BJ (cell line): ENCODE data around the gene ZPR1. TPM values are rescaled to one million over a fixed set of nuclear protein-coding genes. Genes with fewer than 3 reads are reported as not detected.

Experiments
- CTCF ChIA-PET: fragments of 350-600 bp; formaldehyde crosslinking; extraction: SDS; loops from one replicate; lab custom pipeline; 2021; ENCODE audit warnings: antibody characterized with exemption, inconsistent platforms; lab: Yijun Ruan, JAX
- POLR2A ChIA-PET: fragments of 300-600 bp; sonication (Branson Sonifier 250); formaldehyde crosslinking; extraction: SDS; loops from one replicate; lab custom pipeline; 2021; ENCODE audit warnings: antibody characterized with exemption; lab: Charles Lee
- DNase-seq: peaks from one replicate; pipeline ENCODE4 v3.0.0-alpha.2; 2011; ENCODE audit warnings: low read depth
- H3K27me3 ChIP-seq: 2 replicates; pipeline ENCODE4 v1.6.0; 2011; ENCODE audit warnings: low read length; ENCODE audit not compliant: control insufficient read depth, insufficient read depth
- H3K36me3 ChIP-seq: 2 replicates; pipeline ENCODE4 v1.5.1; 2011; ENCODE audit warnings: low read length; ENCODE audit not compliant: control insufficient read depth, insufficient read depth
- H3K4me3 ChIP-seq: 2 replicates; pipeline ENCODE4 v1.5.1; 2011; ENCODE audit warnings: low read depth, mild to moderate bottlenecking, control low read depth, low read length
- CTCF ChIP-seq: IDR thresholded peaks from 2 replicates; pipeline ENCODE4 v1.5.1; 2011; ENCODE audit warnings: low read depth, mild to moderate bottlenecking, control low read depth, inconsistent platforms, low read length, moderate library complexity; ENCODE audit not compliant: insufficient read depth
- polyA plus RNA-seq: library from polyadenylated mRNA; depleted of rRNA; stranded (reverse); fragments of >200 nt; gene quantifications from 2 replicates; pipeline ENCODE4 v1.2.3, GENCODE V29; 2011

The ZPR1 gene
- polyA plus RNA-seq, 1 experiment = 51.0 TPM

- Histone ChIP-seq H3K27me3 (no peaks in the 10 kb centered on the region), H3K4me3 (no peak overlapping the region), H3K36me3 (peaks cover 15% of the 10 kb centered on the region)
- no peak for DNase-seq
- POLR2A ChIA-PET = no interaction called here
- CTCF ChIA-PET = no interaction called here
- no peak for TF ChIP-seq CTCF
These were observed 10.8 kb downstream of the ZPR1 start for GRCh38 chr11:116777056-116777455.

GRCh38 chr11:116776522-116776984 is 11.3 kb downstream of the ZPR1 start:
- Histone ChIP-seq H3K4me3 (no peak overlapping the region), H3K27me3 (no peaks in the 10 kb centered on the region), H3K36me3 (peaks cover 14% of the 10 kb centered on the region)
- DNase-seq = no peak
- ChIA-PET CTCF (no interaction called here), POLR2A (no interaction called here)
- no peak for TF ChIP-seq CTCF

GRCh38 chr11:116775975-116776374 is 11.8 kb downstream of the ZPR1 start:
- TF ChIP-seq CTCF = no peak
- H3K36me3 ChIP-seq = peaks cover 14% of the 10 kb centered on the region
- no peak for DNase-seq
- H3K4me3 ChIP-seq = no peak overlapping the region
- ChIA-PET POLR2A (no interaction called here), CTCF (no interaction called here)
- no peaks in the 10 kb centered on the region for H3K27me3 ChIP-seq

- Histone ChIP-seq H3K4me3 (no peak overlapping the region), H3K27me3 (no peaks in the 10 kb centered on the region), H3K36me3 (peaks cover 10% of the 10 kb centered on the region)
- POLR2A ChIA-PET = no interaction called here
- DNase-seq = no peak
- TF ChIP-seq CTCF = no peak
- CTCF ChIA-PET = interaction anchor here (0.9 to 1.3 kb wide), 3 partner anchors 9 to 26 kb away, joined by 3 to 4 read pairs (median 3); no protein-coding TSS in a partner anchor
These were observed 13.2 kb downstream of the ZPR1 start for GRCh38 chr11:116774661-116775060.

- no peak for DNase-seq
- H3K27me3 ChIP-seq = no peaks in the 10 kb centered on the region
- TF ChIP-seq CTCF = no peak
- H3K4me3 ChIP-seq = peak overlapping the region; percentile 94
- peaks cover 3% of the 10 kb centered on the region for H3K36me3 ChIP-seq
- POLR2A ChIA-PET = interaction anchor here (0.6 kb wide), 1 partner anchor 15 kb away, joined by 3 read pairs; no protein-coding TSS in a partner anchor
- CTCF ChIA-PET = no interaction called here
These were observed 14.4 kb downstream of the ZPR1 start for GRCh38 chr11:116773203-116774097.
